H1 (cell line): Measurements from ENCODE around the gene KIAA0930. TPM values are rescaled to one million over a fixed set of nuclear protein-coding genes. Genes with fewer than 3 reads are reported as not detected.

Source experiments
- CTCF ChIA-PET: fragments of 300-600 bp; sonication (Branson Sonifier 250); formaldehyde crosslinking; loops from one replicate; lab custom pipeline; 2021; ENCODE audit not compliant: partially characterized antibody; lab: Charles Lee
- POLR2A ChIA-PET: fragments of 300-600 bp; sonication (Branson Sonifier 250); formaldehyde crosslinking; loops from one replicate; lab custom pipeline; 2021; ENCODE audit warnings: inconsistent platforms; ENCODE audit not compliant: partially characterized antibody; lab: Charles Lee
- DNase-seq, 2 experiments: peaks; one replicate each; pipeline versions ENCODE4 v3.0.0 to v3.0.0-alpha.2; 2010 to 2022; ENCODE audit warnings: low spot score in 2 of 2, low read depth in 1 of 2, mixed read lengths in 1 of 2
- FAIRE-seq: peaks from 2 replicates; lab custom pipeline; 2011; peaks lifted over from hg19 to GRCh38; lab: Jason Lieb, UNC
- H2AFZ ChIP-seq: 2 replicates; pipeline ENCODE4 v1.8.1; 2012; ENCODE audit warnings: low read length, inconsistent platforms
- H2AK5ac ChIP-seq: 2 replicates; pipeline ENCODE4 v1.6.1; 2013; ENCODE audit warnings: low read depth, low read length
- H2BK120ac ChIP-seq: replicated peaks from 2 replicates; pipeline ENCODE3; 2013; ENCODE audit warnings: low read depth, low read length, inconsistent platforms
- H2BK12ac ChIP-seq: 2 replicates; pipeline ENCODE4 v1.6.1; 2013; ENCODE audit warnings: low read depth, low read length
- H2BK15ac ChIP-seq: 2 replicates; pipeline ENCODE4 v1.6.1; 2013; ENCODE audit warnings: low read length
- H2BK20ac ChIP-seq: 2 replicates; pipeline ENCODE4 v1.6.1; 2013; ENCODE audit warnings: low read length
- H2BK5ac ChIP-seq: 2 replicates; pipeline ENCODE4 v1.6.1; 2013; ENCODE audit warnings: low read depth, low read length
- H3K14ac ChIP-seq: 2 replicates; pipeline ENCODE4 v1.6.1; 2013; ENCODE audit warnings: inconsistent platforms; ENCODE audit not compliant: insufficient read length
- H3K18ac ChIP-seq: 2 replicates; pipeline ENCODE4 v1.6.1; 2013; ENCODE audit warnings: low read length; ENCODE audit errors: extremely low read depth
- H3K23ac ChIP-seq: 2 replicates; pipeline ENCODE4 v1.6.1; 2013; ENCODE audit warnings: inconsistent platforms; ENCODE audit not compliant: insufficient read length
- H3K23me2 ChIP-seq: 2 replicates; pipeline ENCODE4 v1.6.1; 2013; ENCODE audit warnings: low read depth, low read length
- H3K27ac ChIP-seq: 2 replicates; pipeline ENCODE4 v1.6.1; 2011; ENCODE audit warnings: low read depth, low read length, inconsistent platforms
- H3K27me3 ChIP-seq, 4 experiments: replicated peaks in 1 of 4; 1 replicate in 1 of 4; 2 replicates in 3 of 4; pipeline versions ENCODE4 v1.6.1 to v1.8.1; 2011 to 2013; ENCODE audit warnings: low read length in 3 of 4, mild to moderate bottlenecking in 3 of 4, inconsistent platforms in 2 of 4, mixed read lengths in 2 of 4, moderate library complexity in 1 of 4; ENCODE audit not compliant: control insufficient read depth in 3 of 4, insufficient read depth in 3 of 4; ENCODE audit errors: extremely low read depth in 1 of 4
- H3K36me3 ChIP-seq, 4 experiments: 2 replicates each; pipeline versions ENCODE4 v1.6.1 to v1.8.1; 2011 to 2013; ENCODE audit warnings: mild to moderate bottlenecking in 4 of 4, low read length in 3 of 4, moderate library complexity in 2 of 4, control low read depth in 1 of 4, inconsistent platforms in 1 of 4; ENCODE audit not compliant: insufficient read depth in 4 of 4, control insufficient read depth in 2 of 4
- H3K4ac ChIP-seq: replicated peaks from 2 replicates; pipeline ENCODE3; 2013; ENCODE audit warnings: low read length, low read depth, mixed read lengths, inconsistent platforms; ENCODE audit not compliant: insufficient read length
- H3K4me1 ChIP-seq, 4 experiments: replicated peaks in 1 of 4; 1 replicate in 1 of 4; 2 replicates in 3 of 4; pipeline versions ENCODE4 v1.6.1 to v1.8.1; 2011 to 2013; ENCODE audit warnings: low read length in 3 of 4, inconsistent platforms in 2 of 4, mixed read lengths in 1 of 4; ENCODE audit not compliant: insufficient read depth in 4 of 4, control insufficient read depth in 3 of 4
- H3K4me2 ChIP-seq, 2 experiments: 2 replicates each; pipeline versions ENCODE4 v1.6.1 to v1.8.1; 2011 to 2013; ENCODE audit warnings: low read depth in 2 of 2, low read length in 2 of 2, control low read depth in 1 of 2, inconsistent platforms in 1 of 2, mild to moderate bottlenecking in 1 of 2; ENCODE audit not compliant: insufficient read depth in 1 of 2
- H3K4me3 ChIP-seq, 4 experiments: fragments of 200-600, 300-600 bp in 1 of 4; sonication (generic), shearing (Covaris generic), sonication (Bioruptor Twin) in 1 of 4; 2 replicates each; pipeline versions ENCODE4 v1.5.1 to v1.8.1; 2011 to 2016; ENCODE audit warnings: low read length in 4 of 4, low read depth in 3 of 4, control low read depth in 2 of 4, inconsistent platforms in 2 of 4, mild to moderate bottlenecking in 2 of 4, mixed read lengths in 1 of 4, moderate library complexity in 1 of 4; ENCODE audit not compliant: insufficient read depth in 2 of 4; ENCODE audit errors: extremely low read depth in 1 of 4
- H3K56ac ChIP-seq: replicated peaks from 2 replicates; pipeline ENCODE3; 2013; ENCODE audit warnings: low read depth, mild to moderate bottlenecking, mixed read lengths, low read length, inconsistent platforms; ENCODE audit not compliant: insufficient read length
- H3K79me1 ChIP-seq: 2 replicates; pipeline ENCODE4 v1.6.1; 2013; ENCODE audit warnings: low read depth, low read length, control low read depth
- H3K79me2 ChIP-seq, 2 experiments: 2 replicates each; pipeline versions ENCODE4 v1.6.1 to v1.8.1; 2012 to 2013; ENCODE audit warnings: low read length in 2 of 2, mild to moderate bottlenecking in 2 of 2, inconsistent platforms in 1 of 2; ENCODE audit not compliant: insufficient read depth in 2 of 2, control insufficient read depth in 1 of 2
- H3K9ac ChIP-seq, 4 experiments: replicated peaks in 1 of 4; 1 replicate in 1 of 4; 2 replicates in 3 of 4; pipeline versions ENCODE4 v1.6.1 to v1.8.1; 2011 to 2013; ENCODE audit warnings: low read depth in 3 of 4, low read length in 3 of 4, control low read depth in 2 of 4, mild to moderate bottlenecking in 2 of 4, moderate library complexity in 2 of 4, inconsistent platforms in 1 of 4; ENCODE audit errors: extremely low read depth in 1 of 4
- H3K9me3 ChIP-seq, 2 experiments: 2 replicates each; pipeline versions ENCODE4 v1.6.1 to v1.8.1; 2012 to 2013; ENCODE audit warnings: mild to moderate bottlenecking in 2 of 2, moderate library complexity in 2 of 2, control low read depth in 1 of 2, inconsistent platforms in 1 of 2, low read depth in 1 of 2, low read length in 1 of 2, mixed read lengths in 1 of 2; ENCODE audit not compliant: insufficient read depth in 2 of 2
- H4K20me1 ChIP-seq, 2 experiments: replicated peaks in 1 of 2; 2 replicates each; pipeline versions ENCODE3 to v1.8.1; 2011 to 2013; ENCODE audit warnings: inconsistent platforms in 2 of 2, low read length in 2 of 2, mild to moderate bottlenecking in 1 of 2; ENCODE audit not compliant: insufficient read depth in 2 of 2, control insufficient read depth in 1 of 2
- H4K5ac ChIP-seq: 2 replicates; pipeline ENCODE4 v1.6.1; 2013; ENCODE audit warnings: low read length, low read depth, mixed read lengths, inconsistent platforms; ENCODE audit not compliant: insufficient read length
- H4K8ac ChIP-seq: 2 replicates; pipeline ENCODE4 v1.8.0; 2013; ENCODE audit warnings: mild to moderate bottlenecking, moderate library complexity, low read length, inconsistent platforms; ENCODE audit not compliant: insufficient read depth; ENCODE audit errors: extremely low read depth
- H4K91ac ChIP-seq: replicated peaks from 2 replicates; pipeline ENCODE3; 2013; ENCODE audit warnings: low read length, mixed read lengths, inconsistent platforms; ENCODE audit not compliant: insufficient read length
- BRCA1 ChIP-seq: IDR thresholded peaks from 2 replicates; pipeline ENCODE4 v1.6.1; 2012; ENCODE audit warnings: low read depth, low read length, improper control_type of control experiment
- CBX5 ChIP-seq: fragments of 300-800, 300-1000 bp; sonication (generic); IDR thresholded peaks from 2 replicates; pipeline ENCODE4 v1.7.1; 2016; ENCODE audit warnings: antibody characterized with exemption, low read length, low read depth
- CTBP2 ChIP-seq: IDR thresholded peaks from 2 replicates; pipeline ENCODE4 v1.7.0; 2011; ENCODE audit warnings: borderline replicate concordance, mild to moderate bottlenecking, moderate library complexity, mixed read lengths, low read length; ENCODE audit not compliant: insufficient read depth, insufficient read length
- E2F6 ChIP-seq: IDR thresholded peaks from 2 replicates; pipeline ENCODE4 v1.6.1; 2012; ENCODE audit warnings: inconsistent platforms
- HDAC2 ChIP-seq, 2 experiments: fragments of 300-600 bp in 1 of 2; sonication (generic) in 1 of 2; IDR thresholded peaks; 2 replicates each; pipeline ENCODE4 v1.6.1; 2011 to 2012; ENCODE audit warnings: low read depth in 2 of 2, low read length in 2 of 2, mild to moderate bottlenecking in 2 of 2, moderate library complexity in 2 of 2, borderline replicate concordance in 1 of 2, inconsistent platforms in 1 of 2
- NANOG ChIP-seq: IDR thresholded peaks from 2 replicates; pipeline ENCODE4 v1.6.1; 2011; ENCODE audit warnings: low read length, low read depth, mild to moderate bottlenecking, inconsistent platforms; ENCODE audit not compliant: insufficient read depth, poor library complexity, severe bottlenecking
- POLR2AphosphoS5 ChIP-seq: IDR thresholded peaks from 2 replicates; pipeline ENCODE4 v1.6.1; 2011; ENCODE audit warnings: low read depth, low read length
- RNF2 ChIP-seq: fragments of 200-900, 300-1000 bp; sonication (generic); IDR thresholded peaks from 2 replicates; pipeline ENCODE4 v1.7.1; 2016; ENCODE audit warnings: borderline replicate concordance, low read depth, mild to moderate bottlenecking, antibody characterized with exemption, low read length; ENCODE audit not compliant: poor library complexity, severe bottlenecking; ENCODE audit errors: missing control alignments
- SIX5 ChIP-seq: IDR thresholded peaks from 2 replicates; pipeline ENCODE4 v1.6.1; 2011; ENCODE audit warnings: mild to moderate bottlenecking, low read depth, low read length
- SP1 ChIP-seq: IDR thresholded peaks from 2 replicates; pipeline ENCODE4 v1.6.1; 2011; ENCODE audit warnings: low read depth, low read length
- SUZ12 ChIP-seq: fragments of 200-600 bp; sonication (generic); IDR thresholded peaks from 2 replicates; pipeline ENCODE4 v1.6.1; 2012; ENCODE audit warnings: mild to moderate bottlenecking, inconsistent platforms, low read length, moderate library complexity, mixed read lengths
- WGBS, 2 experiments: shearing (Covaris generic) in 1 of 2; methylation state at CpG; one replicate each; pipeline versions ENCODE4 v1.1.6 to v1.1.7; 2013 to 2015; ENCODE audit warnings: low lambda C conversion rate in 2 of 2, mixed read lengths in 2 of 2, inconsistent platforms in 1 of 2, low coverage in 1 of 2, missing lambda C conversion rate in 1 of 2; ENCODE audit not compliant: insufficient replicate concordance in 2 of 2, insufficient coverage in 1 of 2, insufficient read length in 1 of 2; ENCODE audit errors: extremely low coverage in 1 of 2, missing lambda C conversion rate in 1 of 2; 5-methylcytosine and 5-hydroxymethylcytosine counted together
- polyA plus RNA-seq, 7 experiments: library from polyadenylated mRNA; depleted of rRNA in 3 of 7; stranded (reverse) in 5 of 7; unstranded in 2 of 7; fragments of >200 nt in 5 of 7; fragments of 200-250 nt in 2 of 7; gene quantifications; 1 replicate in 5 of 7; 2 replicates in 1 of 7; 4 replicates in 1 of 7; pipeline versions ENCODE4 v1.2.1 to v1.2.3, GENCODE V29; 2011 to 2013; ENCODE audit warnings: missing spikeins in 2 of 7, mixed read lengths in 2 of 7
- total RNA-seq: library from RNA; stranded (reverse); fragmentation: NEBNext Ultra II Directional; extraction: Animal tissue kit (Norgen Biotek cat#: 25700); gene quantifications from 2 replicates; pipeline ENCODE4 v1.2.1, GENCODE V29; 2021

The KIAA0930 gene
- total and polyA plus RNA-seq, 2 of the 8 experiments (the other 6 are each of a cell fraction or from before 2014, with no cell fraction given) = 61.9 to 66.1 TPM

GRCh38 chr22:45262931-45263462 is 22.3 kb upstream of the KIAA0930 start:
- H3K4me3 ChIP-seq = no peak overlapping the region
- H4K5ac ChIP-seq = no peak overlapping the region
- no peak overlapping the region for H3K23ac ChIP-seq
- POLR2A ChIA-PET = interaction anchor here (1.2 kb wide), 1 partner anchor 17 kb away, joined by 5 read pairs; no protein-coding TSS in a partner anchor
- 0 out of 4 replicates have a peak, but pooled peaks cover 0 to under 1% of the 10 kb centered on the region in 2 experiments for H3K9me3 ChIP-seq
- no peaks in the 10 kb centered on the region for H3K36me3 ChIP-seq
- CTCF ChIA-PET = interaction anchor here (0.6 to 2.8 kb wide), 15 partner anchors 9 to 291 kb away, joined by 3 to 10 read pairs (median 3); no protein-coding TSS in a partner anchor
- no peak overlapping the region for H3K27ac ChIP-seq
- H3K79me1 ChIP-seq = no peaks in the 10 kb centered on the region
- H3K4me2 ChIP-seq = no peak overlapping the region
- no peak overlapping the region for H2BK120ac ChIP-seq
- no peak overlapping the region; the same call in 1 of the 2 replicates for H2AK5ac ChIP-seq
- FAIRE-seq (no peak), DNase-seq (no peak)
- H3K9ac ChIP-seq = no peak overlapping the region
- no peak overlapping the region for H2BK5ac ChIP-seq
- H3K79me2 ChIP-seq = no peaks in the 10 kb centered on the region
- H3K14ac ChIP-seq = no peak overlapping the region
- peaks cover 2% of the 10 kb centered on the region; the same call in 1 of the 2 replicates for H3K23me2 ChIP-seq
- WGBS, 2 experiments = 89% methylated on average over 14 of the region's 14 CpGs; no CpG with 5 or more reads in 1 of the 2 experiments
- H3K18ac ChIP-seq = no peak overlapping the region
- TF ChIP-seq CTBP2 (no peak), SP1 (no peak), CBX5 (no peak), RNF2 (no peak), E2F6 (no peak), POLR2AphosphoS5 (no peak), SIX5 (no peak), SUZ12 (no peak), NANOG (no peak), HDAC2 (IDR thresholded peaks at IDR 0.05; ENCODE audit: borderline replicate concordance in 1 of 2, low read depth in 2 of 2, low read length in 2 of 2) (no peak), BRCA1 (no peak)
- no peak overlapping the region for H4K8ac ChIP-seq
- H2BK20ac ChIP-seq = no peak overlapping the region
- H3K56ac ChIP-seq = no peak overlapping the region
- H3K4me1 ChIP-seq = peaks cover 0 to 4% (median under 1%) of the 10 kb centered on the region in 4 experiments; a peak in 2 of 7 replicates
- H2BK15ac ChIP-seq = no peak overlapping the region
- H3K4ac ChIP-seq = no peak overlapping the region
- H4K91ac ChIP-seq = no peak overlapping the region
- no peak overlapping the region for H2BK12ac ChIP-seq
- H2AFZ ChIP-seq = no peak overlapping the region
- peaks cover 0 to 12% (median 7%) of the 10 kb centered on the region in 4 experiments; a peak in 4 of 7 replicates for H3K27me3 ChIP-seq
- H4K20me1 ChIP-seq = no peaks in the 10 kb centered on the region
